Endometrium (tissue), 2 donors: ENCODE results near the gene TGFBR1.

Experiments
- FAIRE-seq: peaks from 2 replicates; lab custom pipeline; 2012; peaks lifted over from hg19 to GRCh38; lab: Jason Lieb, UNC
- donor health status: control.
- donor health status: control.

The TGFBR1 gene

DNA sequence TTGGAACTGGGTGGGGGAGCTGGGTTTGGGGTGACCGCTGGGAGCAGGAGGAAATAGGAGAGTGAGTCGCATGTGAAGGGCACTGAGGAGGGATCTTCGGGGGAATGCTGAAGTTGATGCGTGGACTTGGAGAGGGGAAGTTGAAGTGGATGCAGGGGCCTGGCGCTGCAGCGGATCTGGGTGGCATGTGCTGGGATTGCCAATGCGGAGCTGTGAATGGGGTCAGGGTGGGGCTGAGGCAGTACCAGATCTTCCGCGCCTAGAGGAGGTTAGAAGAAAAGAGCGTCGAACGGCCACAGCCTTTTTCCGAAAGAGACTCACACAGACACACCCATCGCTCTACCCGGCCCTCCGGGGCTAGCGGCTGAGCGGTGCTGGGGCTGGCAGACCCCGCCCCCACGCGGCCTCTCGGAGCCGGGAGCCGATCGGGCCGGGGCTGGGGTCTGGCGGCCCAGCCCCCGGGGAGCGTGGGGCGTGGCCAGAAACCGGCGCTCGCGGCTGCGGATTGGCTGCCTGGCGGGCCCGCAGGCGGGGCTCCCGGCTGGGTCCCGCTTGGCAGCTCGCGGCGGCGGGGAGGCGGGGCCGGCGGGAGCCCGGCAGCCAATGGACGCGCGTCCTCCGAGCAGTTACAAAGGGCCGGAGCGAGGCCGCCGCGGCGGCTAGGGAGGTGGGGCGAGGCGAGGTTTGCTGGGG is at the start of gene TGFBR1:
Gene TGFBR1, plus strand, starts transcription at position 655 of the 693 bp plus-strand sequence. CDS start 93 bp downstream, outside the sequence.
- no peak for FAIRE-seq

DNA sequence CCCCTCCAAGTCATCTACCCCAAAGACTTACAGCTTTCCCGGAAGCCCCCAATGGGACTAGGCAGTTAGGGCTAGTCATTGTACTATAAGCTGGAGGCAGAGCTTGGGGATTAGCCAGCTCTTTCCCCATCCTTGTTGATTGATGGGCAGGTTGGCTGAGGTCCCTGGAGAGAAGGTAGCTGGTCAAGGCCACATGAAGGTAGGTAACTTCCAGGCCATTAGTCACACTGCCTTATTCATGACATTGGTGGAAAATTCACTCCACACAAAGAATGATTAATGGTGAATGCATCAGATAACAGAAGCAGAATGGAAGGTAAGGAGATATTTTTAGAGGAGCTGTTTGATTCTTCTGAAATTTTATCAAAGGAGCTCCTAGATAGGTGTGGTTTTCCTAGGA is 49.5 kb upstream of the TGFBR1 start:
- no peak for FAIRE-seq

DNA sequence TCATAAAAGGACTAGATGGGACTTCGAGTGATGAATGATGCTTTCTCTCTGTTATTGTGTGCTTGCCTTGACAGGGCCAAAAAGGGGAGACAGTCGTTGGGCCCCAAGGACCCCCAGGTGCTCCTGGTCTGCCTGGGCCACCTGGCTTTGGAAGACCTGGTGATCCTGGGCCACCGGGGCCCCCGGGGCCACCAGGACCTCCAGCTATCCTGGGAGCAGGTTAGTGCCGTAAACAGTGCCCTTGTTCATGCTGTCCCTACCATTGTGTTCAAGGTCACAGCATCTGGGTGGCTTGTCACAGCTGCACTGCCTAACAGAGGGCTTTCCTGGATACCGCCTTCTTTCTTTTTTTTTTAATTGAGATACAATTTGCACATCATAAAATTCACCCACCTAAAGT is 48.7 kb upstream of the TGFBR1 start:
- FAIRE-seq = no peak

DNA sequence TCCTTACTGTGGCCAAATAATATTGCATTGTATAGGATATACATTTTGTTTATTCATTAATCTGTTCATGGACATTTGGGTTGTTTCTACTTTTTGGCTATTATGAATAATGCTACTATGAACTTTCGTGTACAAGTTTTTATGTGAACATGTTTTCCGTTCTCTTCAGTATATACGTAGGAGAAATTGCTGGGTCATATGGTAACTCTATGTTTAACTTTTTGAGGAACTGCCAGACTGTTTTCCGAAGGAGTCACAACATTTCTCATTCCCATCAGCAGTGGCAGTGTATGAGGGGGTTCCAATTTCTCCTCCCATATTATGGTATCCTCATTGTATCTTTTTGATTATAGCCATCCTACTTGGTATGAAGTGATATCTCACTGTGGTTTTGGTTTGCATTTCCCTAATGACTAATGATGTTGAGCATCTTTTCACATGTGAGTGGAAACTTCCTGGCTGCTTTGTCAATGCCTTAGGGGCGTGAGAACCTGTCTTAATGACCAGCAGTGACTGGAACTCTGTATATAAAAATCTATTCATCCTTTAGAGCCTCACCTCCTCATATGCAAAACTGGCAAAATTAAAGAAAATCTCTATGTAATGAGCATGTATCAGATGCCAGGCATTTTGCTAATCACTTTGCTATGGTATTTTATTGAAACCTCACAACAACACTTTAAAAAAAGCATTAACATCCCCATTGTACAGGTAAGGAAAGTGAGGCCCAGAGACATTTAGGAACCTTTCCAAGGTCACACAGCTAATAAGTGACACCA is 47.8 kb upstream of the TGFBR1 start:
- FAIRE-seq = no peak

DNA sequence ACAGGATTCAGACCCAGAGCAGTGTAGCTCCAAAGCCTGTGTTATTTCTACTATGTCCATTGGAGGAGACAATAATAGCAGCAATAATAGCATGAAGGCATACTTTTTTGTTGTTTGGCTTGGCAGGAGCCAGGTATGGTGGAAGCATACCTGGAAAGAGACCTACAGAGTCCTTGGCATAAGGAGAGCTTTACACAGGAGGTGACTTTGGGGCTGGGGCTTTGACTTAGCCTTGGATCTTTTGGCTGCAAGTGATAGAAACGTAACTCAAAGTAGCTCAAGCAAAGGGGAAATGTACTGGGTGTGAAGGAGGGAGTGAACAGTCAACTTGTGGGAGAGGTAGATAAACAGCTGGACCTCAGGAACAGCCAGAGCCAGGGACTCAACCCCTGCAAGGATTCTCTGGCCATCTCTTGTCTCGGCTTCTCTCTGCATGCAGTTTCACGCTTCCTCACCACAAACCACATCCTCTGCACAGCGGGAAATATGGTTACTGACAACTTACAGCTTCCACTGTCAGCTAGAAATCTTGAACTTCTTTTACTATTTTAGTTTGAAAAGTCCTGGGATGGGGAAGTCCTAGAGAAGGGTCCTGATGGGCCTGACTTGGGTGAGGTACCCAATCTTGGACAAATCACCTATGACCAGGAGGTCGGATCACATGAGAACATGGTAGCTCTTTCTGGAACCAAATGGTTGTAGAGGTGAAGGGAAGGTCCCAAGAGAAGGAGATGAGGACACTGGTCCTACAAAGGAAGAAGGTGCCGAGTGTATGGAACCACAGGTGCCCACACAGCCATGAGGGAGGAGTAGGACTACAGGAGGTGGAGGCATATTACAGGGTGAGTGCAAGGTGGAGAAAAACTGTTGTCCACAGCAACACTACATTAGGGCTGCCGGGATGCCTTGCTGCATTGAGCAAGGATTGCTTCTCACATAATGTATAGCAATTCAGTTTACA is 47.0 kb upstream of the TGFBR1 start:
- no peak for FAIRE-seq

DNA sequence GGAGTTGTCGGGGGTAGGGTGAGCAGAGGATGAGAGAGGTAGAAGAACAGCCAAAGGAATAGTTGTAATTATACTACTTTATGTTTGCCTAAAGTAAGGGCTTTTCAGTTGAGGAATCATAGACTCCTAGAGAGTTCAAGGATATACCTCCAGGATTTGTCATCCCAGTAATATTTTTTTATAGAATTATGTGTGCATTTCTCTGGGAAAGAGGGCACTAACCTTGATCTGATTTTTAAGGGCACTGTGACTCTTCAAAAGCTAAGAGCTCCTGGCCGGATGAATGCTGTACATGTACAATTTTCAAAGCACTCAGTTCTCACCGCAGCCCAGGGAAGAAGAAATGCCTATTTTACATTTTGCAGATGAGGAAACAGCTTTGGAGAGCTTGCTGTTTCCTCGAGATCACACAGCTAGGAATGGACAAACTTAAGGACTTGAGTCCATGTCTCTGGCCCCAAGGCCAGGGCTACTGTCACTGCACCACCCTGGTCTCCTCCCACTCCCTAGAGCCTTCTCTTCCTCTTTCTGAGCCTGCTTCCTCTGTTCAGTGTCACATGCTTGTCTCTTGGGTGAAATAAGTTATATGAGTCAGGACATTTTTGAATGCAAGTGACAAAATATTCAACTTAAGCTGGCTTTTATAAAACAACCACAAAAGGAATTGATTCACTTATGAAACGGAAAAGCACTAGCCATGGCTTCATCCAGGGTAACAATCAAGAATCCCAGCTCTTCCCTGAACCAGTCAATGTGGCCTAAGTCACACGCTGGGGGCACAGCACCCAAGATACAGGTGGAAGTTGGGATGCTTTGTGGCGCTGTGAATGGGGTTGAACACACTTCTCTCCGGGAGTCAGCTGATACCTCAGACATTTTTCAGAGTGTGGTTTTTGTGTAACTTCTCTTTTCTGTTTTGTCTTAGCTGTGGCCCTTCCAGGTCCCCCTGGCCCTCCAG is 45.7 kb upstream of the TGFBR1 start:
- no peak for FAIRE-seq

DNA sequence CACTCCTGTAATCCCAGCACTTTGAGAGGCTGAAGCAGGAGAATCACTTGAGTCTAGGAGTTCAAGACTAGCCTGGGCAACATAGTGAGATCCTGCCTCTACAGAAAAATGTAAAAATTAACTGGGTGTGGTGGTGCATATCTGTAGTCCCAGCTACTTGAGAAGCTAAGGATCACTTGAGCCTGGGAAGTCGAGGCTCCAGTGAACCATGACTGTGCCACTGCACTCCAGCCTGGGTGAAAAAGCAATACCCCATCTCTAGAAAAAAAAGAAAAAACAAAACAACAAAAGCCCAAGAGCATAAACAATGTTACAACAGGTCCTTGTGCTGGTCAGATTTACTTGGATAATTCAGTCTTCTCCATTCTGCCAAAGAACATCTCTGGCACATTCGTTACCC is 44.3 kb upstream of the TGFBR1 start:
- no peak for FAIRE-seq

DNA sequence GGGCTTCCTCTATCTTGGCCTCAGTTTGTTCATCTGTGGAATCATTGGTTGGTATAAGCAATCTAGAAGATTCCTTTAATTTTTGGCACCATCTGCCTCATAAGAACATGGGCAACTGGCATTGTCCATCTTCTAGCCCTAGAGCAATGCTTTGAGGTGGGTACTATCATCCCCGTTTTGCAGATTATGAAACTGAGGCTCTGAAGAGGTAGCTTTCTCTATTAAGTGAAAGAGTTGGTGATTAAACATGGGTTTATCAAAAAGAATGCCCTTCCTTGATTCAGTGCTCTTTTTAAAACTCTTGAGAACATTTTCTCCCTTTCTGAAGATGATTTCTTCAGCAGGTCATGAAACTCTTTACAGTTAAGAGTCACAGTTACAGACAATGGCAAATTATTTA is 42.4 kb upstream of the TGFBR1 start:
- FAIRE-seq = no peak

DNA sequence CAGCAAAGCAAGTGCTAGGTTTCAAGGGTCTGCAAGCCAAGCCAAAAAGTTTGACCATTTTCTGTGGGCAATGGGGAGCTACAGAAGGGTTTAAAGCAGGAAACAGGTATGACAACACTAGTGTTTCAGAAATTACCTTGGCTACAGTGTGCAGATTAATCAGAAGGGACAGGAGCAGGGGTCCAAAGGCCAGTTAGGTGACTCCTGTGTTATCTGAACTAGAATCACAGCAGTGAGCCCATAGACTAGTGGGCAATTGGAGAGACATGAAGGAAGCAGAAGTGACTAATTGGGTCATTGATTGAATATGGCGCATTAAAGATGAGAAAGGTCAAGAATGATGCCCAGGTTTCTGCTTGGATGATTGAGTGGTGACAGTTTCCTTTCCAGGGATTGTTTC is 41.4 kb upstream of the TGFBR1 start:
- FAIRE-seq = no peak

DNA sequence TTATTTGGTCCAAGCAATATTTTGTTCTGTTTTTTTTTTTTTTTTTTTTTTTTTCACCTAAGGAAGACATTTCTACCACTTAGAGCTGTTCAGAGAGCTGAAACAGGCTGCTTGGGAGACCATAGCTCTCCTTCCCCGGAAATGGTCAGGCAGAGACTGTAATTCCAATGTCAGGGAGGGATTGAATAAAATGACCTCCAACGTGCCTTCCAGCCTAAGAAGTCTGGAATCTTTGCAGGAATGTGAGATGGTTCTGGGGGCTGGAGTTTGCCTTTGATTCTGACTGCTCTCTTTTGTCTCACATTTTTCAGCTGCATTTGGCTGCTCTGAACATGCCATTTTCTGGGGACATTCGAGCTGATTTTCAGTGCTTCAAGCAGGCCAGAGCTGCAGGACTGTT is 38.3 kb upstream of the TGFBR1 start:
- FAIRE-seq = no peak

DNA sequence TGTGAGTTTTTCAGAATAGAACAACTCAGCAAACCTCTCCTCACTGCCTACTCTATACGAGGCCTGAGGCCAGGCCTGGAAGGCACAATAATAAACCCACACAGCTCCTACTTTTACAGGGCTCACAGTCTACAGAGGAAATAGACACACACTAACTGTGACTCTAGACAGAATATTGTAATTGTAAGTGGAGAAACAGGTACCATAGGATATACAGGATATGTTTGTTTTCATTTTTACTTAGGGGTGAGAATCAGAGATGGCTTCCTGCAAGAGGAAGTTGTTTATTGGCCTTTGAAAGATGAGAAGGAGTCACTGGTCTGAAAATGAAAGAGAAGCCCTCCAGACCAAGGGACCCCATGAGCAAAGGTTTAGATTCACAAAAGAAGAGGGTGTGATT is 35.8 kb upstream of the TGFBR1 start:
- FAIRE-seq = no peak

DNA sequence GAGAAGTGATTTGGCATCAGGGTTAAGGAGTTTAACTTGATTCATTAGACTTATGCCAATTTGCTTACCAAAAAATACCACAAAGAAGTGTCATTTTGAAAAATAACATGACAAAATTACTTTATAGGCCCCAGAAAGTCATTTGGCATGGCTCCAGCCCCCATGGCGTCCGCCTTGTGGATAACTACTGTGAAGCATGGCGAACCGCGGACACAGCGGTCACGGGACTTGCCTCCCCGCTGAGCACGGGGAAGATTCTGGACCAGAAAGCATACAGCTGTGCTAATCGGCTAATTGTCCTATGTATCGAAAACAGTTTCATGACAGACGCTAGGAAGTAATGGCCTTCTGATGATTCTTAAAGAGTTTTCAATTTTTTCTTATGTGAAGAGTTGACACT is 35.4 kb upstream of the TGFBR1 start:
- no peak for FAIRE-seq

DNA sequence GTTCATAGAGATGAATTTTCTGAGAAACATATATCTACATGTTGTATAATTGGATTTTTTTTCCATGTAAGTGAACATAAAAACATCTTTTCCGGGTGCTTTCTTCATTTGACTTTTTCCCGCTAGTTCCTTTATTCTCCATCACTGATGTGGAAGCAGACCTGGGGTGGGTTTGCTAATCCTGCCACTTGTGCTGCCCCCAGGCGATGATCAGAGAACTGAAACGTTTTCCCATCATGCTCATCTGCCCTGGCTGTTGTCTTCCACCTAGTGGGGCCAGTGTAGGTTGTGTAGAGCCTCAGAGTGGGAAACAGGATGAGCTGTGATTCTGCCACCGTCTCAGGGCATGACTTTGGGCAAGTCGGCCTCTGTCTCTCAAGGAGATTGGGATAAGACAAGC is 34.2 kb upstream of the TGFBR1 start:
- no peak for FAIRE-seq

DNA sequence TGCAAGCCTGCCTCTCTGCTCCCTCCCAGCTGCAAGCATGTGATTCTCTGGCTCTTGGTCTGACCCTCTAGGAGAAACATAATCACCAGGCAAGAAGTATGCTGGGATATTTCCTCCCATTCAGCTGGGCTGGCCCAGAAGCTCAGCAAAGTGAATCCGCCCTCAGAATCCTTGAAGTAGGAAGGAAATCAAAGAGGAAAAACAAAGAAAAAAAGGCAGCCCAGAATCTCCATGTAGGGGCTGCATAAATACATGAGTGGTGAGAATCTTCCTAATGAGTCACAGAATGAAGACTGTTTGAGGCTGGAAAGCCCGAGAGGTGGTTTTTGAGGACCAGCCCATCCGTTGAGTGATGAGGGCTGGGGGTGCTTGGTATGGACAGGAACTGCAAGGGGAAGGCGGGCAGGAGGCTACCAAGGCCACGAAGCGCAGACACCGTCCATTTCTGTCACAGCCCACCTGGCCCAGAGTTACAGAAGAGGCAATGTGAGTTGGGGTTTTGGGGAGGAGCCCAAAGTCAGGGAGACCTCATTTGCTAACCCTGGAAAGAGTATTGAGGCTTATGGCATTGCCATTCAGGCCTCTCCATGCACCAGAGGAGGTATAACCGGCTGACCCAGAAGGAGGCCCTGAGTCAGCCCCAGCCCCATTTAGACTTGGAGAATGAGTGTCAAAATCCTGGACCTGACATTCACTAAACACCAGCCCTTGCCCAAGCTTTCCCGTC is 33.4 kb upstream of the TGFBR1 start:
- no peak for FAIRE-seq

DNA sequence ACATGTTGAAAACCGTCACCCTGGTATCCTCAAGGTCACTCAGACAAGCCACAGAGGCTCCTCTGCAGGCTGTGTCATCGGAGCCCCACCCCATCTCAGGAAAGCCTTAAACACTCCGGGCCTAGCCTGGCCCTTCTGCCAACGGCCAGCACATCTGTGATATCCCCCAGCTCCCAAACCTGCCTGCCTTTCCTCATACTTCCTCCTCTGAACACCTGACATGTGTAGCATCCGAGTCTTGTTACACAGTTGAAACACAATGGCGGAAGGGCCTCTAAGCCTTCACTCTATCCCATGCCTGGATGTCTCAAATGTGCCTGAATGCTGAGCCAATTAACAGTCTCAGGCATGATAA is 32.9 kb upstream of the TGFBR1 start:
- no peak for FAIRE-seq

DNA sequence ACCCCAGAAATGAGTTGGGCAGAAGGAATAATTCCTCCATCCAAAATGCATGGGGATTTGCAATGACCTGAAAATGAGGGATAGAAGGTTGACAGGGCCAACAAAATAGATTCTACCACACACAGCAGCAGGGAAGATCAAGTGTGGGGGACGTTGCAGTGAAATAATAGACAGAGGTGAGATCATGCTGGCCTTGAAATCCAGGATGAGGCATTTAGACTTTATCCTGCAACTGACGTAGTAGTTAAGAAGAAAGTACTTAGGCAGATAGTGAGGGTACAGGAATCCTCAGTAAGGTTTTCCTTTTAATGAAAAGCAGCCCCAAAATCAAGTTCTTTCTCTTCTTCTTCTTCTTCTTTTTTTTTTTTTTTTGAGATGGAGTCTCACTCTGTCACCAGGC is 31.6 kb upstream of the TGFBR1 start:
- no peak for FAIRE-seq

DNA sequence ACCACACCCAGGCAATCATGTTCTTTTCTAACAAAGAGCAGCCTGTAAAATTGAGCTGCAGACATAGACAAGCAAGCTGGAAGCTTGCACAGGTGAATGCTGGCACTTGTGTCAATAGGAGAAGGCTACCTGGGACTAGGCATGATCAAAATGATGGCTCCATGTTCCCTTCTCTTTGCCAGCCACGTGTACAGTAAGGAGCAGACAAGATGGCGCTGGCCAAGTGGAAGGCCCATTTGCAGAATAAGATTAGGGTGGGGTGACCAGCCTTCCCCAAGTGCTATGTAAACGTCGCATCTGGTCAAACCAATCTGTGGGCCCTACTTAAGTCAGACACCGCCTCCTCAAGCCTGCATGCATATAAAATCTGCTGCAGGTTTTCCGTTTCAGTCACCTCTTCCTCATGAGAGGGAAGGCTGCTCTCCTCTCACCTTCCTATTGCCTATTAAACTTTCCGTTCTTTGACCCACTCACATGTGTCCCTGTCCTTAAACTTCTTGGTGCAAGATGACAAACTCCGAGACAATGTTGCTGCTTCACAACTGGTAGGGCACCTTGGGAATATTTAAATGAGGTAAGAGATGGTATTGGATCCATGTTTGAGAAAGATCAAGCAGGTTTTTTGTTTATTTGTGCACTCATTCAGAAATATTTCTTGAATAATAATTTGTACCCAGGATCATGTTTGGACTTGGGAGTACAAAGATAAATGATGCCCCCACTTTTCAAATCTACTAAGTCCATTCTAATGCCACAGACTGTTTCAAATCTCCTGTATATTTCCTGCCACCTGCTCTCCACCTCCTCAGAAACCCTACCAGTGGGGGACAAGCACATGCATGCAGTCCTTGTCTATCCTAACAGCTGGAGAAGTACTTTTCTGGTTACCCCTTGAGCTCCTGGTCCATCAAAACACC is 30.7 kb upstream of the TGFBR1 start:
- no peak for FAIRE-seq

DNA sequence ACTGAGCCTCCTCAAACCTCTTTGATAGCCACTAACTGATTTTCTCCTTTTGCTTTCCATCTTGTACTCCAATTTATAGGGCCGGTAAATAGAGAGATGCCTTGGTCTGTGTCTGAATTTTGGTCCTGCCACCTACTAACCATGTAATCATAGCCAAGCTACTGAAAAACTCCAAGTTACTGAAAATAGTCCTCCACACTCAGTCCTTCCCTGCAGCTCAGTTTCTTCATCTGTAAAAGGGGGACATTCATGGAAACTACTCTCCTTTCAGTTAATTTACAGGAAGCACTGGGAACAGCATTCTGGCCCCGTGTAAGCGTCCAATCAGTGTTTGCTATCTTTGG is 30.0 kb upstream of the TGFBR1 start:
- no peak for FAIRE-seq

DNA sequence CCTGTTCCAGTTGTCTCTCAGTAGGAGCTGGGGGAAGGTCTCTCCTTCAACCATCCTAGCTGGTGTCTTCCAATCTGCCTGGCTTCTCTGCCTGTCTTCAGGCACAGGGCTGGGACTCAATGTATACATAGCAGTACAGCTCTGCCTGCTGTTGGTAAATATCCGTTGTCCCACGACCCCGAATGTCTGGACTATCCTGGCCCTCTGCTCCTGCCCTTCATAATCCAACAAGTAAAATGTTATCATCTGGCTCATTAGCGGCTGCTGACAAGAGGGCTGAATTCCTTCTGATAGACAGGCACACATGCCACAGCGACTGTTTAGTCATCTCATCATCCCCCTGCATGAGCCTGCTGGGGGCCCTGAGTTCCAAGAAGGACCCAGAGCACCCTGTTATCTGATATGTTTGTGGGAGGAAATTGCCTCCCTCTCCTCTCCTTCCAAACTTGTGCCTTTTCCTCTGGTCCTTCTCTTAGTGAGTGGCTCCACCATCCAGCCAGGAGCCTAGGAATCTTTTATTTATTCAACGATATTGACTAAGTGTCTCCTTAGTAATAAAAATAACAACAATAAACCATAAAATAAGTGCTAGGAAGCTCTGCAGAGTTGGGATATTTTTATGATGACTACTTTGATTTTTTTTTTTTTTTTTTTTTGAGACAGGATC is 29.5 kb upstream of the TGFBR1 start:
- no peak for FAIRE-seq
